ENCODE data around the gene ZNRF1. TPM values are rescaled to one million over a fixed set of nuclear protein-coding genes. Genes with fewer than 3 reads are reported as not detected.

The ZNRF1 gene
- polyA plus RNA-seq, 1 experiment: 36.5 TPM

DNA sequence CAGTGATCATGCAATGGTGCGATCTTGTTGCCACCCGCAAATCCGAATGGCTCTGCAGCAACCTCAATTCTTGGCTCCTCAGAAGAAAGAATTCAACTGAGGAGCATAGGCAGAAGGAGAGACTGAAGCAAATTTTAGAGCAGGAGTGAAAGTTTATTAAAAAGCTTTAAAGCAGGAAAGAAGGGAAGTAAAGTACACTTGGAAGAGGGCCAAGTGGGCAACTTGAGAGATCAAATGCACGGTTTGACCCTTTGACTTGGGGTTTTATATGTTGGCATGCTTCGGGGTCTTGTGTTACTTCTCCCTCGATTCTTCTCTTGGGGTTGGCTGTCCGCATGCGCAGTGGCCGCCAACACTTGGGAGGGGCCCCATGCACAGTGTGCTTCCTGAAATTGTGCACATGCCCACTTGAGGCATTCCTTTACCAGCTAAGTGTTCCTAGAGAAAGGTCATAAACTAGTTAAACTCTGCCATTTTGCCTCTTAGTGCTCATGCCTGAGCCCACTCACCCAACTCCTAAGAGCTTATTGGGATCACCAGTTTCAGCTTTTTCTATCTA lies 36.7 kb downstream of the ZNRF1 start:
- no peak for DNase-seq (ENCODE audit: low read depth, low spot score)
- Histone ChIP-seq H3K27ac (ENCODE audit: low read depth, low read length) (no peak overlapping the region), H3K4me3 (ENCODE audit: low read depth, low read length) (no peak overlapping the region), H3K27me3 (ENCODE audit: control insufficient read depth, insufficient read depth, low read length) (no peaks in the 10 kb centered on the region), H3K9me3 (ENCODE audit: control insufficient read depth, insufficient read depth, low read length) (peaks cover 12% of the 10 kb centered on the region)
- TF ChIP-seq, protein P1, sequence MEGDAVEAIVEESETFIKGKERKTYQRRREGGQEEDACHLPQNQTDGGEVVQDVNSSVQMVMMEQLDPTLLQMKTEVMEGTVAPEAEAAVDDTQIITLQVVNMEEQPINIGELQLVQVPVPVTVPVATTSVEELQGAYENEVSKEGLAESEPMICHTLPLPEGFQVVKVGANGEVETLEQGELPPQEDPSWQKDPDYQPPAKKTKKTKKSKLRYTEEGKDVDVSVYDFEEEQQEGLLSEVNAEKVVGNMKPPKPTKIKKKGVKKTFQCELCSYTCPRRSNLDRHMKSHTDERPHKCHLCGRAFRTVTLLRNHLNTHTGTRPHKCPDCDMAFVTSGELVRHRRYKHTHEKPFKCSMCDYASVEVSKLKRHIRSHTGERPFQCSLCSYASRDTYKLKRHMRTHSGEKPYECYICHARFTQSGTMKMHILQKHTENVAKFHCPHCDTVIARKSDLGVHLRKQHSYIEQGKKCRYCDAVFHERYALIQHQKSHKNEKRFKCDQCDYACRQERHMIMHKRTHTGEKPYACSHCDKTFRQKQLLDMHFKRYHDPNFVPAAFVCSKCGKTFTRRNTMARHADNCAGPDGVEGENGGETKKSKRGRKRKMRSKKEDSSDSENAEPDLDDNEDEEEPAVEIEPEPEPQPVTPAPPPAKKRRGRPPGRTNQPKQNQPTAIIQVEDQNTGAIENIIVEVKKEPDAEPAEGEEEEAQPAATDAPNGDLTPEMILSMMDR (IDR thresholded peaks at IDR 0.05; ENCODE audit: low read depth, low read length): no peak
- ChIA-PET POLR2A (interaction anchor here (0.6 kb wide), 2 partner anchors 13 to 741 kb away, joined by 4 read pairs; no protein-coding TSS in a partner anchor), CTCF (interaction anchor here (0.8 to 1.2 kb wide), 2 partner anchors 10 to 84 kb away, joined by 3 read pairs; no protein-coding TSS in a partner anchor)

DNA sequence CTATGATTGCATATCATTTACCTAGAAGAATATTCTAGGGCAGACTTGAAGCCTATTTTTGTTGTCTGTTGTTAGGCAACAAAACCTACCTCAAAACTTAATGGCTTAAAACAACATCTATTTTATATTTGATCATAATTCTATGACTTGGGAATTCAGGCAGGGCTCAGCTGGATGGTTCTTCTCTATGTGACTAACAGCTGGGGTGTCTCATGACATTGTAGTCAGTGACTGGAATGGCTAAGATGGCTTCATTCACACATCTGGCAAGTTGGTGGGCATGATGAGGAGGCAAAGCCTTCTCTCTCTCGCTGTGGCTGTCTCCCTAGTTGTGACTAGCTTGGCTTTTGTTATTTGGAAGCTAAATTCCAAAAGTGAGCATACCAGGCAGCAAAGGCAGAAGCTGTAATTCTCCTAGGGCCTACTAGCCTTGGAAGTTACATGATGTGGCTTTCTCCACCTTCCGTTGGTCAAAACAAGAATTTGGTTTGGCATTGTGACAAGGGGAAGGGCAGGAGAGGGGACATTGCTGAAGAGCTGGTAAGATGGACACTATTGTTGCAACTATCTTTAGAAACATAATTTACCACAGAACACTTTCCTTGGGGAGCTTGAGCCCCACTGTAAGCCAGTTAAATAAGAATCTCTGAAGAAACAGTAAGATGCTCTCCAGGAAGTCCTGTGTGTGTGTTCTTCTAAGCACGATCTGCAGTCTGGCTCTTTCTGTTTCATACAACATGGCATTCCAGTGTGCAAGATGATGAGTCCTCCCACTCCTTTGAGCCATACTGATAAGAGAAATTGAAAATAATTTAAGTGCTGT lies 39.4 kb downstream of the ZNRF1 start:
- Histone ChIP-seq H3K27me3 (ENCODE audit: control insufficient read depth, insufficient read depth, low read length) (no peaks in the 10 kb centered on the region), H3K9me3 (ENCODE audit: control insufficient read depth, insufficient read depth, low read length) (peaks cover 12% of the 10 kb centered on the region), H3K27ac (ENCODE audit: low read depth, low read length) (no peak overlapping the region), H3K4me3 (ENCODE audit: low read depth, low read length) (no peak overlapping the region)
- TF ChIP-seq, protein P1 (IDR thresholded peaks at IDR 0.05; ENCODE audit: low read depth, low read length): no peak
- ChIA-PET POLR2A (no interaction called here), CTCF (no interaction called here)
- DNase-seq (ENCODE audit: low read depth, low spot score): no peak

DNA sequence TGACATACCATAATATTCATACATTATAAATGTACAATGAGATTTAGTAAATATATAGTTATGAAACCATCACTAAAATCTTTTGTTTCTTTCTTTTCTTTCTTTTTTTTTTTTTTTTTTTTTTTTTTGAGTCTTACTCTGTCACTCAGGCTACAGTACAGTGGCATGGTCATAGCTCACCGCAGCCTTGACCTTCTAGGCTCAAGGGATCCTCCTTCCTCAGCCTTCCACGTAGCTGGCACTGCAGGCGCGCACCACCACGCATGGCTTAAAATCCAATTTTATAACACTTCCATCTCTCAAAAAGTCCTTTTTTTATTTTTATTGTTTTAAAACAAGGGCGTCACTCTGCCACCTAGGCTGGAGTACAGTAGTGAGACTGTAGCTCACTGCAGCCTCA lies 41.1 kb downstream of the ZNRF1 start:
- TF ChIP-seq, protein P1 (IDR thresholded peaks at IDR 0.05; ENCODE audit: low read depth, low read length): no peak
- Histone ChIP-seq H3K27ac (ENCODE audit: low read depth, low read length) (no peak overlapping the region), H3K4me3 (ENCODE audit: low read depth, low read length) (no peak overlapping the region), H3K9me3 (ENCODE audit: control insufficient read depth, insufficient read depth, low read length) (peaks cover 12% of the 10 kb centered on the region), H3K27me3 (ENCODE audit: control insufficient read depth, insufficient read depth, low read length) (no peaks in the 10 kb centered on the region)
- CTCF ChIA-PET: interaction anchor here (0.7 kb wide), 1 partner anchor 61 kb away, joined by 4 read pairs; no protein-coding TSS in a partner anchor
- POLR2A ChIA-PET: no interaction called here
- DNase-seq (ENCODE audit: low read depth, low spot score): no peak

DNA sequence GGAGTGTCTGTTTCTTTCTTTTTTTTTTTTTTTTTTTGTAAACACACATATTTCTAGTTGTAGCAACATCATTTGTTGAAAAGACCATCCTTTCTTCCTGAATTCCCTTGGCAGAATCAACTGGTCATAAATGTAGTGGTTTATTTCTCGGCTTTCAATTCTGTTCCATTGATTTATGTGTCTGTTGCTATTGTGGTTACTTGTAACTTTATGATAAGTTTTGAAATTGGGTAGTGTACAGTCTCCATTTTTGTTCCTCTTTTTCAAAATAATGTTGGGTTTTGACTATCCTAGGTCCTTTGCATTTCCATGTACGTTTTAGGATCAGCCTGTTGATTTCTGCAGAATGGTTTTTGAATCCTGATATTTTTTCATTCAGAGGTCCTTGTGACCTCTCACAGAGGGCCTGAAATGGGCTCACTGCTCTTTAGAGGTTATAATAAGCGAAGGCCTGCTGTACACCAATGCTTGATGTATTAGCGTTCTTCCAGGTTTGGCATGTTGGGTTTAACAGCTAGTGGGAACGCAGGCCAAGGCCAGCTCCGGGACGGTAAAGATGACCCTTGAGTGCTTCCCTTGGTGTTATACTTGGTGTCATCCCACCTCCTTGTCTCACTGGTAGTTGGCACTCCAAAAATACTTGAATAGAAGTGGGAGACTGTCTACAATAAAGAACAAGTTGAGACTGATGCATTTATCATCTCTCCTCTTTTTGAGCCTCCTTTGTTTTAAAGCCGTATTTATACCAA lies 43.8 kb downstream of the ZNRF1 start:
- H3K27me3 ChIP-seq (ENCODE audit: control insufficient read depth, insufficient read depth, low read length): no peaks in the 10 kb centered on the region
- CTCF ChIA-PET: interaction anchor here (1.5 to 1.8 kb wide), 2 partner anchors 15 to 68 kb away, joined by 3 to 5 read pairs; no protein-coding TSS in a partner anchor

More for the DNA sequence above, 43.8 kb downstream of the ZNRF1 start:
- DNase-seq (ENCODE audit: low read depth, low spot score): no peak
- Histone ChIP-seq H3K9me3 (ENCODE audit: control insufficient read depth, insufficient read depth, low read length) (peaks cover 7% of the 10 kb centered on the region; the same call in 1 of the 2 replicates), H3K4me3 (ENCODE audit: low read depth, low read length) (no peak overlapping the region), H3K27ac (ENCODE audit: low read depth, low read length) (no peak overlapping the region)
- POLR2A ChIA-PET: no interaction called here
- TF ChIP-seq, protein P1 (IDR thresholded peaks at IDR 0.05; ENCODE audit: low read depth, low read length): no peak

All from AG04450 (cell line).